Suprapubic skin (tissue), 4 donors: ENCODE measurements around the gene CBLB. TPM values are rescaled to one million over a fixed set of nuclear protein-coding genes. Genes with fewer than 3 reads are reported as not detected.

ENCODE experiments used
- DNase-seq, 2 donors: peaks; one replicate each; pipeline ENCODE4 v3.0.0-alpha.2; 2019; ENCODE audit warnings: low spot score in 2 of 2
- H3K27ac ChIP-seq: fragments of 200-600 bp; sonication (generic); one replicate; pipeline ENCODE4 v1.5.1; 2019
- H3K27me3 ChIP-seq: fragments of 200-600 bp; sonication (generic); one replicate; pipeline ENCODE4 v1.5.1; 2019
- H3K36me3 ChIP-seq: fragments of 200-600 bp; sonication (generic); one replicate; pipeline ENCODE4 v1.5.1; 2019
- H3K4me1 ChIP-seq: fragments of 200-600 bp; sonication (generic); one replicate; pipeline ENCODE4 v1.5.1; 2019
- H3K4me3 ChIP-seq: fragments of 200-600 bp; sonication (generic); one replicate; pipeline ENCODE4 v1.5.1; 2019; ENCODE audit warnings: mild to moderate bottlenecking
- H3K9me3 ChIP-seq: fragments of 200-600 bp; sonication (generic); one replicate; pipeline ENCODE4 v1.5.1; 2019
- CTCF ChIP-seq, 2 donors: fragments of 200-600 bp in 1 of 2; fragments of 450-650 bp in 1 of 2; sonication (generic) in 1 of 2; IDR thresholded peaks; one replicate each; pipeline ENCODE4 v1.5.1; 2016 to 2019; ENCODE audit warnings: antibody characterized with exemption in 2 of 2, mild to moderate bottlenecking in 1 of 2, moderate library complexity in 1 of 2
- EP300 ChIP-seq: sonication (generic); formaldehyde crosslinking; IDR thresholded peaks from one replicate; pipeline ENCODE4 v1.6.1; 2017; ENCODE audit warnings: antibody characterized with exemption
- POLR2A ChIP-seq, 2 donors: fragments of 450-650 bp; IDR thresholded peaks; one replicate each; pipeline ENCODE4 v1.6.1; 2017; ENCODE audit warnings: antibody characterized with exemption in 2 of 2, mild to moderate bottlenecking in 2 of 2, moderate library complexity in 2 of 2
- POLR2AphosphoS5 ChIP-seq, 3 donors: sonication (generic); formaldehyde crosslinking; IDR thresholded peaks; one replicate each; pipeline ENCODE4 v1.6.1; 2017; ENCODE audit warnings: antibody characterized with exemption in 3 of 3
- WGBS: methylation state at CpG from one replicate; pipeline ENCODE4 v1.1.5; 2018; 5-methylcytosine and 5-hydroxymethylcytosine counted together
- total RNA-seq, 4 donors: library from RNA; depleted of rRNA; stranded (reverse); fragments of >200 nt; gene quantifications; one replicate each; pipeline ENCODE4 v1.1.0, GENCODE V29; 2016

Gene CBLB
- total RNA-seq, 4 donors from 2014 or later = 16.8 to 43.8 (median 25.2) TPM

GRCh38 chr3:105759442-105760078, 109.3 kb downstream of the CBLB start:
- Histone ChIP-seq H3K4me1 (no peaks in the 10 kb centered on the region), H3K36me3 (peaks cover 24% of the 10 kb centered on the region), H3K27me3 (no peaks in the 10 kb centered on the region), H3K9me3 (no peaks in the 10 kb centered on the region), H3K4me3 (no peak overlapping the region), H3K27ac (no peak overlapping the region)
- 95% methylated on average over 6 of the region's 6 CpGs for WGBS
- DNase-seq = no peak
- TF ChIP-seq POLR2A (IDR thresholded peaks at IDR 0.05) (no peak), CTCF (IDR thresholded peaks at IDR 0.05) (no peak), EP300 (no peak), POLR2AphosphoS5 (IDR thresholded peaks at IDR 0.05) (no peak)

GRCh38 chr3:105758451-105758850, 110.4 kb downstream of the CBLB start:
- Histone ChIP-seq H3K36me3 (peaks cover 24% of the 10 kb centered on the region), H3K4me3 (no peak overlapping the region), H3K27me3 (no peaks in the 10 kb centered on the region), H3K4me1 (peaks cover 5% of the 10 kb centered on the region), H3K9me3 (no peaks in the 10 kb centered on the region), H3K27ac (no peak overlapping the region)
- TF ChIP-seq EP300 = no peak
- TF ChIP-seq POLR2A (IDR thresholded peaks at IDR 0.05) = no peak
- TF ChIP-seq CTCF (IDR thresholded peaks at IDR 0.05) = no peak
- no peak for TF ChIP-seq POLR2AphosphoS5 (IDR thresholded peaks at IDR 0.05)
- WGBS = 95% methylated on average over 9 of the region's 9 CpGs
- DNase-seq = peak in 1 of 2 donors; percentile 53

DNA sequence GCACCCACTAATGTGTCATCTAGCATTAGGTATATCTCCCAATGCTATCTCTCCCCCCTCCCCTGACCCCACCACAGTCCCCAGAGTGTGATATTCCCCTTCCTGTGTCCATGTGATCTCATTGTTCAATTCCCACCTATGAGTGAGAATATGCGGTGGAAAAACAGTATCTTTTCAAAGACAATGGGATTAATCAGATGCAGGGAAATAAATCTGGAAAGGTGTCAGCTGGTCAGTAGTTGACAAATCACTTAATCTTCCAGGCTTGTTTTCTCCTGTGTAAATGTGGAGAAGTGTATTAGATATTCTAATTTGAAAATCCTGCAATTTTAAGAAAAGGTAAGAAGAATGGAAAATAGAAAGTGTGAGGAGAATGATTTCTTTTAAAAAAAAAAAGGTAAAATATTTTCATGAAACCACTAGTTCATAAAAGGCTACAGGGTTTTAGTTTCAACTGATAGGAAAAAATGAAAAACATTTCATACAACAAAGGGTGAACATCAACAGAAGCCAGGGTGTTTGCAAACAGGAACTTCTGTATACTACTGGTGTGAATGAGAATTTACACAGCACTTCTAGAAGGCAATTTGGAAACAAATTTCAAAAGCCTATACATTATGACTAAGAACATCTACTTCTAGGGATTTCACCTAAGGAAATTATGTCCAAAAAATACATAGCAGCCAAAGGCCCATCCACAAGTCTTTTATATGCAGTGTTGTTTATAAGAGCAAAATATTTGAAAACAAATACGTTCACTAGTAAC, 113.5 kb downstream of the CBLB start:
- H3K27ac ChIP-seq = no peak overlapping the region
- TF ChIP-seq CTCF (IDR thresholded peaks at IDR 0.05) (no peak), POLR2A (IDR thresholded peaks at IDR 0.05) (no peak), EP300 (no peak), POLR2AphosphoS5 (IDR thresholded peaks at IDR 0.05) (no peak)
- peaks cover 5% of the 10 kb centered on the region for H3K36me3 ChIP-seq
- no peak overlapping the region for H3K4me3 ChIP-seq
- WGBS = 86% methylated on average over 2 of the region's 2 CpGs
- H3K4me1 ChIP-seq = peaks cover 15% of the 10 kb centered on the region
- no peak for DNase-seq
- no peaks in the 10 kb centered on the region for H3K27me3 ChIP-seq
- H3K9me3 ChIP-seq = no peaks in the 10 kb centered on the region

GRCh38 chr3:105752791-105753415, 115.9 kb downstream of the CBLB start:
- H3K27ac ChIP-seq = no peak overlapping the region
- no peak for TF ChIP-seq CTCF (IDR thresholded peaks at IDR 0.05)
- TF ChIP-seq POLR2A (IDR thresholded peaks at IDR 0.05) = no peak
- H3K4me3 ChIP-seq = no peak overlapping the region

DNA sequence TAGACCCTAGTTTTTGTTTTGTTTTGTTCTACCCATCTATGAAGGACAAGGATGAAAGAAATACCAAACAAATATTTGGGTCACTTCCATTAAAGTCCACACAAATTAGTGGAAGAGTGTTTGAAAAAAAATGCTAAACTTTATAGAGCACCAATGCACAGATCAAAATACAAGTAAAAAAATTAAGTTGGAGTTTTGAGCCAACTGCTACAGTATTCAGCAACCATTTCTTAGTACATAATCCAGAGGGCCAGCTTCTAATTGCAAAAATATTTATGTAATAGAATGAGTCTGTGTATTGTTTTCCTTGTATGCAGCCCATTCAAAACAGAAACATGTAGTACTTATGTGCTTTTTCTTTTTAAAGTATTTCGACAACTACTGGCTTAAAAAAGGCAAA, 121.1 kb downstream of the CBLB start:
- Histone ChIP-seq H3K4me1 (peaks cover 36% of the 10 kb centered on the region), H3K27ac (peak overlapping the region; percentile 84), H3K4me3 (no peak overlapping the region), H3K36me3 (no peaks in the 10 kb centered on the region), H3K9me3 (no peaks in the 10 kb centered on the region), H3K27me3 (no peaks in the 10 kb centered on the region)
- no peak for DNase-seq
- 60% methylated on average over 1 of the region's 1 CpG for WGBS
- TF ChIP-seq CTCF (IDR thresholded peaks at IDR 0.05) (no peak), POLR2A (IDR thresholded peaks at IDR 0.05) (no peak), EP300 (no peak), POLR2AphosphoS5 (IDR thresholded peaks at IDR 0.05) (no peak)

More at GRCh38 chr3:105752791-105753415, 115.9 kb downstream of the CBLB start:
- DNase-seq = no peak
- no peaks in the 10 kb centered on the region for H3K9me3 ChIP-seq
- whole genome bisulfite sequencing = 46% methylated on average over 1 of the region's 1 CpG
- H3K36me3 ChIP-seq = no peaks in the 10 kb centered on the region
- no peaks in the 10 kb centered on the region for H3K27me3 ChIP-seq
- H3K4me1 ChIP-seq = peaks cover 24% of the 10 kb centered on the region
